Right renal cortex interstitium (tissue), 3 donors: Measurements from ENCODE around the gene ATPAF1. TPM values are rescaled to one million over a fixed set of nuclear protein-coding genes. Genes with fewer than 3 reads are reported as not detected.
A peak's percentile ranks its signal among the peaks of the same experiment; 100 is the strongest.
"Not testable (repeated sequence)": the region's sequence is repeated elsewhere in the genome, so short reads cannot be mapped to it uniquely, and the experiment has no call there.

Experiments used
- DNase-seq, 3 donors: peaks; one replicate each; pipeline ENCODE4 v3.0.0-alpha.2; 2013; ENCODE audit warnings: low read depth in 3 of 3, low spot score in 2 of 3
- polyA plus RNA-seq, 3 donors: library from polyadenylated mRNA; unstranded; fragments of 120-200 nt; gene quantifications; one replicate each; pipeline ENCODE4 v1.2.1, GENCODE V29; 2013; ENCODE audit not compliant: insufficient read length in 3 of 3

Gene ATPAF1, protein sequence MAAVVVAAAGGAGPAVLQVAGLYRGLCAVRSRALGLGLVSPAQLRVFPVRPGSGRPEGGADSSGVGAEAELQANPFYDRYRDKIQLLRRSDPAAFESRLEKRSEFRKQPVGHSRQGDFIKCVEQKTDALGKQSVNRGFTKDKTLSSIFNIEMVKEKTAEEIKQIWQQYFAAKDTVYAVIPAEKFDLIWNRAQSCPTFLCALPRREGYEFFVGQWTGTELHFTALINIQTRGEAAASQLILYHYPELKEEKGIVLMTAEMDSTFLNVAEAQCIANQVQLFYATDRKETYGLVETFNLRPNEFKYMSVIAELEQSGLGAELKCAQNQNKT
- 100 to 1,000 TPM; 107 to 121 (median 116) TPM for polyA plus RNA-seq

DNA sequence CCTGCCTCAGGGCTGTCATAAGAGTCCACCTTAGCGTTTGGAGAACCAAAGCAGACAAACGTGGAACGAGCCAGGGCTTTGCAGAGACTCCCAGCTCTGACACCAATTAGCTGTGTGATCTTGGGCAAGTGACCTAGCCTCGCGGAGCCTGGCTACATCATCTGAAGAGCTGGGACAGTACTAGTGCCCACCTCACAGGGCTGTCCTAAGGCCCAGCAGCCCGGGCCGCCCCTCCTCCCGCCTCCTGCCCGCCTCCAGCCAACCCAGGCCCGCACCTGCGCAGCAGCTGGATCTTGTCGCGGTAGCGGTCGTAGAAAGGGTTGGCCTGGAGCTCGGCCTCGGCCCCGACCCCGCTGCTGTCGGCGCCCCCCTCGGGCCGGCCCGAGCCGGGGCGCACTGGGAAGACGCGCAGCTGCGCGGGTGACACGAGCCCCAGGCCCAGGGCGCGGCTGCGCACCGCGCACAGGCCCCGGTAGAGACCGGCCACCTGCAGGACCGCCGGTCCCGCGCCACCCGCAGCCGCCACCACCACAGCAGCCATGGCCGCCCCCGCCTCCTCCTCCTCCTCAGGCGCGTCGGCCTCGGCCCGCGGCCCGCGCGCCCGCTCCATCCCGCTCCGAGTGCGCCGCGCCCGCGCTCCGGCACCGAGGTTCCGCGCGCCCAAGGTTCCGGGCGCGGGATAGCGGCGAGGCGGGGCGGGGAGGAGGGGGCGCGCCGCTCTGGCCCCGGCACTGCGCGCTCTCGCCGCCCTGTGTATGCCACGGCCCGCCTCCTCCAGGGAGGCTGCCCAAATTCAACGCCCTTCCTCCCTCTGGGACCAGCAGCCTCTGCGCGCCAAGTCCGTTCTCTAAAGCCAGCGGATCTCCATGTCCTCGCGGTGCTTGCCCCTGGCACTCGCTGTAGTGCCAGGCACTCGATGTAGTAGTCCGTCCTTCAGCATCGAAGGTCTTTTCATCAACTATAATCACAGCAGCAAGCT is at the start of gene ATPAF1:
TSS of gene ATPAF1 (minus strand) at position 583 of the 979 bp plus-strand sequence. CDS start at position 541, 42 bp downstream.
- DNase-seq: peak in 2 of 3 donors; percentile 29 to 46

DNA sequence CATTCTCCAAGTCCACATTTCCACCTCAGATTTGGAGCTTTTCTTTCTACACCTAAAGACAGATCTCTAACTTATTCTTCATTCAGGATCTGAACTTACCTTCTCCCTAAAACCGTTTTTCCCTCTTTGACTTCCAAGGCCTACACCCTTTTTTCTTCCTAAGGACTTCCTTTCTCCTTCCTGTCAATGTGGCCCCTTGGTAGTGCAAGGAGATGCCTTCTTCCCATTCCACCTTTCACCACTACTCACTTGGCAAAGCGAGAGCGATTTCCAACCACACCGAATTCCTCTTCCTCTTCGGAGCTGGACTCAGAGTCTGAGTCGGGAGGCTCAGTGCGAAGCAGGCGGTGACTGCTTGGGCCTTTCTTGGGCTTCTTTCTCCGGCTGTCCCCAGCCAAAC is 49.5 kb upstream of the ATPAF1 start:
- no peak for DNase-seq

DNA sequence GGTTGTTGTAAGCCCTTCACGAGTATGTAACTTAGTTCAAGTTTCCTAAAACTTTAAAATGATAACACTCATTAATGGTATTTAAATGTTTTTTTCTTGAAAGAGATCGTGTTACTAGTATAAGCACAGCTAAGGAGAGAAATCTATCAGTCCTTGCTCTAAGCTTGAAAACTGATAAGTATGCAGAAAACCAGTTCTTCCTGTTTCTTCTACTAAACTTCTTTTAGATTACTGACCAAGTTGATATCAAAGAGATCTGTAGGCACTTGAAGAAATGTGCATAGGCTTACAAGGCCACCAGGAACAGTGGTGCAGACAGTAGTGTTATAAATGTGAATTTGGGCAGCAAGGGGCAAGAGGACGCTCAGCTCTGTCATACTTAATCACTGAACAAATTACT is 46.8 kb upstream of the ATPAF1 start:
- DNase-seq: no peak

DNA sequence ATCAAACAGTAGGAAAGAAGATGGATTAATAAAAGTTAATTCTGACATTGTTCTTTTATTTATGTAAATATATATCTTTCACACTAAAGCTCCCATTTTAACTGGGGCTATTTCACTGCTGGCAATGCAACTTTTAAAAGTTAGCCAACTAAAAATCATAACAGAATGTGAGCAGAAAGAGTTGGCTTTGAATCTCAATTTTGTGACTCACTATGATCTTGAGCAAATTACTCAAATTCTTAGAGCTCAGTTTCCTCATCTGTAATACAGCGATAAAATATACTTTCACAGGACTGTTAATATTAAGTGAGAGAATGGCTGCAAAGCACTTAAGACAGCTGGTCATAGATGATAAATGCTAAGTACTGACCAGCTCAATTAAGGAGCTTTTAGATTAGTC is 40.0 kb upstream of the ATPAF1 start:
- no peak for DNase-seq

DNA sequence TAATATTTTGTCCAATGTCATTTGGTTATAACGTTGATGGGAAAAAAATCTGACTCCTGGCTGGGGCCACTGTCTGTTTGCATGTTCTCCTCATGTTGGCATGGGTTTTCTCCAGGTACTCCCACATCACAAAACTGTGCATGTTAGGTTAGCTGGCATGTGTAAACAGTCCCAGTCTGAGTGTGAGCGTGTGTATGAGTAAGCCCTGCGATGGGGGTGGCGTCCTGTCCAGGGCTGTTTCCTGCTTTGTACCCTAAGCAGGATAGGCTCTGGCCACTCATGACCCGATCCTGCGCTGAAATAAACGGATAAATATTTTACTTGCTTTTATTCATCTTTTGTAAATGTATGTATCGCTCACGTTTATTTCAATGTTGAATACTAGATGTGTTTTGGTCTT is 37.2 kb upstream of the ATPAF1 start:
- DNase-seq: no peak

DNA sequence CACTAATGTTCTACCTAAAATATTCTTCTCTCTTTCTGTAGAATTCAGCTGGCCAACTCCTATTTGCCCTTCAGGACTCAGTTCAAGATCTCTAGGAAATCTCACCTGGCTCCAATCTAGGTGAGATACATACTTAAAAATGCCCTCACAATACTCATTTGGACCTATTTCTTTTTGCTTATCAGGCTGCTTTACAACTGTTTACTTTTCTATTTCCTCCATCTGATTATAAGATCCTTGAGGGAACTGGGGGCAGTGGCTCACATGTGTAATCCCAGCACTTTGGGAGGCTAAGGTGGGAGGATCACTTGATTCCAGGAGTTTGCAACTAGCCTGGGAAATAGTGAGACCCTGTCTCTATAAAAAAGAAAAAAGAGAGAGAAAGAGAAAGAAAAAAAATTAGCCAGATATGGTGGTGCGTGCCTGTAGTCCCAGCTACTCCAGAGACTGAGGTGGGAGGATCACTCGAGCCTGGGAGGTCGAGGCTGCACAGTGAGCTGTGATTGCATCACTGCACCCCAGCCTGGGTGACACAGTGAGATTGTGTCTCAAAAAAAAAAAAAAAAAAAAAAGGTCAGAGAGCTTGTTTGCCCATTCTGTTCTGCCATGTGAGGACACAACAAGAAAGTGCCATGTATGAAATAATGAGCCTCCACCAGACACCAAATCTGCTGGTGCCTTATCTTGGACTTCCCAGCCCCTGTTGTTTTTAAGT is 35.9 kb upstream of the ATPAF1 start:
- DNase-seq: no peak

DNA sequence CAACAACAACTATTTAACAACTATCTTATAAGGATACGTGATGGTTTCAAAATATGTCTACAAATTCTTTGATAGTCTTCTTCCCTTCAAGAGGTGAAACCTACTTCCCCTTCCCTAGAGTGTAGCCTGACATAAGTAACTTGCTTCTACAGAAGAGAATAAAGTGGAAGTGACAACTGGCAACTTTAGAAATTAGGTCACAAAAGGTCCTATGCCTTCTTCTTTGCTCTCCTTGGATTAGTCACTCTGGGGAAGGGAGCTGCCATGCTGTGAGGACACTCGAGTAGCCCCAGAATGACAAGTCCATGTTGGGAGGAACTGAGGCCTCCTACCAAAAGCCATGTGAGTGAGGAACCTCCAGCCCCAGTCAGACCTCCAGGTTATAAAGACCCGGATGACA is 31.5 kb upstream of the ATPAF1 start:
- no peak for DNase-seq

DNA sequence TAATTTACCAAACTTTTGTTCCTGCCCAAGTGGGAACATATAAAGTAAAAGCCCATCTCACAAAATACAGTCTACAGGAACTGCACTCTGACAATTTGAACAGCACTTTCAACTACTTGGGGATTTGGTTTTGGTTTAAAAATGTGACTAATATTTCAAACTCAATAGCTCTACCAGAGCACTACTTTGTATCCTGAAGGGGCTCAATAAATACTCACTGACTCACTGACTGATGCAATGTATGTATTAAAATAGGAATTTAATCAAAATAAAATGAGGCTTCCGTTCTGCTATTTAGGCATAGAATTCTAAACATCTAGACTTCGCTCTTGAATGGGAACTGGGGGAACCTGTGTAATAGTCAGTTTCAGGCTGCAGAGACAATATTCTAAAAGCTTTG is 28.9 kb upstream of the ATPAF1 start:
- no peak for DNase-seq

DNA sequence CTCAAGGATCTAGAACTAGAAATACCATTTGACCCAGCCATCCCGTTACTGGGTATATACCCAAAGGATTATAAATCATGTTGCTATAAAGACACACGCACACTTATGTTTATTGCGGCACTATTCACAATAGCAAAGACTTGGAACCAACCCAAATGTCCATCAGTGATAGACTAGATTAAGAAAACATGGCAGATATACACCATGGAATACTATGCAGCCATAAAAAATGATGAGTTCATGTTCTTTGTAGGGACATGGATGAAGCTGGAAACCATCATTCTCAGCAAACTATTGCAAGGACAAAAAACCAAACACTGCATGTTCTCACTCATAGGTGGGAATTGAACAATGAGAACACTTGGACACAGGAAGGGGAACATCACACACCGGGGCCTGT is 26.5 kb upstream of the ATPAF1 start:
- not testable (repeated sequence) for DNase-seq

DNA sequence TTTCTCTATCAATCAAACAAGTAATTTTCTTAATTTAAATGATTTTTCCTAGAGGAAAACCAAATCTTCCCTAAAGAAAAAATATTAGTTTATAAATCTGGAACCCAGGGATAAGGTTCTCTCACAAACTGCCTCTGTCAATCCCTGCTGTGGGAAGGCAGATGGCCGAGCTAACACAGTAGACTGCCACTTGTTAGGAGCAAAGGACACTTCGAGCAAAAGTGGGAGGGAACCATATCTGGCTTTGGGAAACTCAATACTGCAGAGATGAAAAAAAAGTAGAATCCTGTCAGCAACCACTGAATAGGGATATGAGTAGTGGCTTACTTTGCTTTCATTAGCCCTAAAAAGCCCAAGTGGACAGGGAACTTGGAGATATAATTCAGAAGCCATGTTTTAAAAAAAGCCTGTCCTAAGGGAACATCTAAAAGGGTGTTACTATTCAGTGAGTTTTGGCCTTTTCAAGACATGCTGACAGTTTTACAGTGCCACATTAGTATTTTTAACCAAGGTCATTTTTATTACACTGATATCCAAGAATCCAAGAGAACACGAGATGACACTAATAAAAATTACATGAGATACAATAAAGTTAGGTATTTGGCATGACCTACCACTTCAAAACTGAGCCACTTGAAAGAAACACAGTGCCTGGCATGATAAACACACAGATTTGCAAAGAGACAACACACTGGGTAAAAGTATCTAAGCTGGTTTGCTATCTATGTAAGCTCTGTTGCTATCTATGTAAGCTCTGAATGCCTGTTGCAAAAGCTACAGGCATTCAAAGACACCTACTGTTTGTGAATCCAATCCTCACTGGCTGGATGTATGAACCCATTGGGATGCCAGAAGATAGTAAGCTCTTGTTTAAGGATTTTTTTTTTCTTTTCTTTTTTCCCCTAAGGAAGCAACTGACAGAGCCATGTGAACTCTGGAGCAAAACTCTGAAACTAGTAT is 24.9 kb upstream of the ATPAF1 start:
- DNase-seq: no peak

DNA sequence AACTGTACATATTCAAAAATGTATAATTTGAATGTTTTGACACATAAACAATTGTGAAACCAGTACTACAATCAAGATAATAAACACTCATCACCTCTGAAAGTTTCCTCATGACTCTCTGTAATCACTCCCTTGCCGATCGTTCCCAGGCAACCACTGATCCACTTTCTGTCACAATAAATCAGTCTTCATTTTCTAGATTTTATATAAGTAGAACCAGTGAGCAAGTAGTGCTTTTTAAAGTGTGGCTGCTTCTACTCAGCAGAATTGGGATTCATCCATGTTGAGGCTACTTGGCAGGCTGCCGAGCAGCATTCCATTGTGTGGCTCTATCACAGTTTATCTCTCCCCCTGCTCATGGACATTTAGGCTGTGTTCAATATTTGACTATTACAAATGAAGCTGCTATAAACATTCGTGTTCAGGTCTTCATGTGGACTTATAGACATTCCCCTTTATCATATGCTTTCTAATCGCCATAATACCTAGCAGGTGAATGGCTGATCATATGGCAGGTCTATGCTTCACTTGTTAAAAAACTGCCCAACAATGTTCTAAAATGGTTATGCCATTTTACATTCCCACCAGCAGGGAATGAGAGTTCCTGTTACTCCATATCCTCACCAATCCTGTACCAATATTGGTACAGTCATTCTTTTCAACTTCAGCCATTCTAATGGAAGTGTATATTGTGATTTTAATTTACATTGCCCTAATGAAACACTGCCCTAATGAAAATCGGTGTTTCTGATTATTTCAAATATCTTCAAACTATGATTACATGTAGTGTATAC is 24.0 kb upstream of the ATPAF1 start:
- DNase-seq: no peak

DNA sequence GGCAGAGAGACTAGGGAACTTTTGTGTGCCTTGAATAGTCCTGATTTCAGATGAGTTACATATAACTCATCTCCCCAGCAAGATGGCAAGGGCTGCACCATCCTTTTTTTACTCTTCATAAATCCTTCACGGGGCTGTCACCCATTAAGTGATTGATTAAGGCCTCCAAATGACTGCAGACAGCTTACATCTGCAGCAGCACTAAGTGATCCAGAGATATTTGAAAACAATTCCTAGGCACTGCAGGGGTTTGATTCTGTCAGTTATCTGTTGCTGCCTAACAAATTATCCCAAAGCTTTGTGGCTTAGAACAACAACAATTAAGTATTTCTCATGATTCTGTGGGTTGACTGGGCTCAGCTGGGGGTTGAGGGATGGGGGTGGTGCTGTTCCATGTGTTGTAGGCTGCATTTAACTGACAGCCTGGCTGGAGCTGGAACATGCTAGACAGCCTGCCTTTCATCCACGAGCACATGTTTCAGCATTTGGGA is 22.8 kb upstream of the ATPAF1 start:
- DNase-seq: no peak

DNA sequence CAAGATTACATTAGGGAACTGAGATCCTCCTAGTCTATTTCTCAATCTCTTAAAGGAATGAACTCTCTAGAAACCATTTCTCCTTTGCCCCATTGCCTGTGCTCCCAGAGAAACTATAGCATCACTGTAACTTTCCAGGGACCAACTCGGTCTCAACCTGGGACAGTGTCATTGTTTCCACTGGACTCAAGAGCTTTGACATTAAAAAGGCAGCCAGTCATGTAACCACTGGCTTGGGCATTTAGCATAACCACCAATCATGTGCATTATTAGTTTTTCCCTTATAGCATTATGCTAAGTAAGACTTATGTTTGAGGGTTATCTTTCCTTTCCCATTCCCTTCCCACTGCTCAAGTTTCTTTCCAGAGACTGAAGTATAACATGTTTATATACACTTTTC is 21.7 kb upstream of the ATPAF1 start:
- no peak for DNase-seq

DNA sequence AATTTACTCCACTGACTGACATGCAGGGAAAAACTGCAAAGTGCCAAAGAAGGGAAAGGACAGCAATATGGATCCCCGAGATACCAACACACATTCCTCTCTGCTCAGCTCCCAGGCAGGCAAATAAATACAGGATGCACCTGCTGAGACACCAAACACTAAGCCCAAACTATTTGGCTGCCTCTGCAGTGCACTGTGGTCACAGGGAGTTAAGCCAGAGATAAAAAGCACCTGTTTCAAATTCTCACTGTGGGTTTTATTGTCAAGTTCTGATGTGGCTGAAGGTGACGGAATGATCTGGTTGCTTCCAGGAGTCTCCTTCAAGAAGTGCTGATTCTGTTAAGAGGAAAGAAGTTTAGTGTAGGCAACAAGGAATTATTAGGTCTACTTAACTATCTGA is 21.2 kb upstream of the ATPAF1 start:
- DNase-seq: no peak

DNA sequence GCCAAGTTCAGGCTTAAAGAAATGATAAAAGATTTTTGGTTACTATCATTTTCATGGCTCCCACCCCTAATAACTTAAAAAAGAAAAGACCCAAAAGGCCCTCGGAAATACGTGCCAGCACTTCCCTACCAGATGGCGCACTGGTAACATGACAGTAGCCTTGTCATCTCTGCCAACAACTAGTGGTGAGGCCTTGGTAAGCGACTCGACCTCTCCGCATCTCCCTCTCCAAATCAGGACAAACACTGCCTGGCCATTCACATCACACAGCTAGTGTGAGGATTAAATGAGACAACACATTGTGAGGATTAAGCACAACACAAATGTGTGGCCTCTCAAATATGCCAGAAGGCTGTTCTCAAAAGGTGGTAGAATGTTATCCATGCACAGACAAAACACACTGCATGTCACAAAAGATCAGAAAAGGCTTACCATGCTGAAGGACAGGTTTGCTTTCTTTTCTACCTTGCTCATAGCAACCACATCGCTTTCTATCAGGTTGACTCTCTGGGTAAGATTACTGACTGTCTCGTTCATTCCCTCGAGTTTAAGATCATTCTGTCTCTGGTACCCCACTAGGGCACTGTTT is 19.9 kb upstream of the ATPAF1 start:
- DNase-seq: no peak

DNA sequence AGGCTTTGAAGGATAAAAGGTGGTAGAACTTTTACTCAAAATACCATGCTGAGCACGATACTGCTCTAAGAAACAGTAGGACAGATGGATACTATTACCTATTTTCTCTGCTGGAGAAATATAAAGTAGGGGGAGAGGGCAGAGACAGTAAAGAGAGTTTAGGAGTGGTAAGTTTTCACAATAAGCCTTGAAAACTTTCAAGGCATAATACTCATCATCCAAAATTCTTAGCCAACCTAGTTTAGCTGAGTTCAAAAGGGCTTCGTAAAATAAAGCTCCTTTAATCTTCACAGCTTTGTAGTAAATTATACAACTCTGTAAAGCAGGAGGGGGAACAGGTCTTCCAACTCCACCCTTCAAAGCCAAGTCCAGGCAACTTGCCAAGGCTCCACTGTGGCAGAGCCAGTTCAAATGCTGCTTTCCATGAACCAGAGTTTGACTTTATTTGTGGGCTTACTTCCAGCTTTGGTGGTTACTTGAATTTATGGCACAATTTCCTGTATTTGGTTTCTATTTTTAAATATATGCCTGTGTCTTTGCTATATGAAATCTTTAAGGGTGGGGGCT is 19.0 kb upstream of the ATPAF1 start:
- DNase-seq: peak in 1 of 3 donors; percentile 13

DNA sequence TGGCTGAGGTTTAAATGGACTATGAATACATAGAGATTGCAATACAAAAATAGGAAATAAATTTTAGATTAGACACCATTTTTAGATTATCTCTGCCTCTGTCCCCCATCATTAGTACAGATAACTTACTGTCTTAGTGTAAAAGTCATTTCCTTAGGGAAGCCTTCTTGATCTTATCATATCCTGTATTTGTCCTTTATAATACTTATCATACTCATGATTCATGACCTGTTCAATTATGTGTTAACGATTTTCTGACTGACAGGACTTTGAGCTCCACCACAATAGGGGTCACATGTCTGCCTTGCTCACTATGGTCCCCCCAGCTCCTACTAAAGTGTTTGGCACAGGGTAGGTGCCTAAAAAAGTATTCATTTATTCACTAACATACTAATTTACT is 18.1 kb upstream of the ATPAF1 start:
- DNase-seq: no peak

DNA sequence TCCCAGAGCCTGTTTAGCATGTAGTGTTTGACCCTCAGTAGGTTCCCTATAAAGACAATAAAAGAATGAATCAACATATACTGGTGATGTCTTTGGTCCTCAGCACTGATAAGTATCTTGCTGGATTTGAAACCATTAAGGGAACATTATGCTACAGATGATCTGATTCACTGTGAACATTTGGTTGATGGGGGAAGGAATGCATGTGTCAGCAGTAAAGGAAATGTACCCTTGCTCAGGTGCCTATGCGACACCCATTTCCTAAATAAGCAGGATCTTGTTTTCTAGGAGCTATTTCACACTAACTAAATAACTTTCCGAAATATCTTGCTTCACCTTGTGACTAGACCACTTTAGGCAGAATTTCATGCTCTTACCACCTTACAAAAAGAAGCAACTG is 16.5 kb upstream of the ATPAF1 start:
- DNase-seq: no peak
